Stimulated activated CD4-positive, alpha-beta T cell treated with anti-CD3 and anti-CD28 coated beads, TNF-alpha, amount 100 ng/mL, for 4 hours (primary cell): Measurements from ENCODE around the gene RASSF3.

Source experiments
- DNase-seq, 3 experiments: peaks; one replicate each; pipeline ENCODE4 v3.0.0-alpha.2; 2020; ENCODE audit warnings: low read depth in 3 of 3

Gene RASSF3

DNA sequence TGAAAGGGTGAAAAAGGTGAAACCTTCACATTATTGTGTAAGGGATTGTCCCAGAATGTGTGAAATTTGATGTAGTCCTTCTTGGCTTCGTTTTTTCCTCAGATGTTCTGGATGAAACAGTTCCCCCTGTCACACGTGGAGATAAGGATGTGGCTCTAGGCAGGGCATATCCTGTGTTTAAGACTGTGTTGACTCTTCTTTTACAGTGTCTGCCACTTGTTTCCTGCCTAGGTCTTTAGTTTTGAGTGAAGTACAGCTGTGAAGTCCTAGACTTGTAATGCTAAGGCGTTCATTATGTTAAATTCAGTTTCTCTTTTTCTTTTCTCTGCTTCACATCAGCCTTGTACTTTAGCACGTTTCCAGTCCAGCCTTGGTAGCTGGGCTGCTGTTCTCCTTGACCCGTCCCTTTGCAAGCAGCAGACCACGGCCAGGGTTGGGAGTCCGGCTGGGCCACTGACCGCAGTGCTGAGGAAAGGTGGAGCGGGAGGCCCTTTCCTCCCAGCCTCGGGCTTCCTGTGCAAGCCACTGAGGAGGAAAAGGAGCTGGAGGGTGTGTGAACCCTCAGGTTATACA is 59.1 kb downstream of the RASSF3 start:
- DNase-seq = no peak

DNA sequence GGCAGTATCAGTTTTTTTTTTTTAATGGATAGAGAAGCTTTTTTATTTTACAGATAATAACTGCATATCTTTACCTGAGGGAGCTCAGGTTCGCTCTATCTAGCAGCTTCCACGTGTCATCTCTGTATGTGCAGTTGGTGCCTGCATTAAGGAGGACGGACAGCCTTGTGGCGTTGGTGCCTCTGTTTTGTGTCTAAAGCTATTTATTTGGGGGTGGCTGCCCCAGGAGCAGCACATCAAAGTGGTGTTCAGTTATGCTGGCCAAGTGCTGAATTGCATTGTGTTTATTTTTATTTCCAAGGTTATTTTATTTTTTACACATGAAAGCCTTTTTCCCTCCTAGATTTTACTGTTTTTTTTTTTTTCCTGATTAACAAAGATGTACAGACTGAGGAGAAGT is 59.7 kb downstream of the RASSF3 start:
- DNase-seq = no peak

- DNase-seq = no peak
Measured at GRCh38 chr12:64670919-64671639, 60.8 kb downstream of the RASSF3 start.

GRCh38 chr12:64671681-64672080 is 61.4 kb downstream of the RASSF3 start:
- no peak for DNase-seq

DNA sequence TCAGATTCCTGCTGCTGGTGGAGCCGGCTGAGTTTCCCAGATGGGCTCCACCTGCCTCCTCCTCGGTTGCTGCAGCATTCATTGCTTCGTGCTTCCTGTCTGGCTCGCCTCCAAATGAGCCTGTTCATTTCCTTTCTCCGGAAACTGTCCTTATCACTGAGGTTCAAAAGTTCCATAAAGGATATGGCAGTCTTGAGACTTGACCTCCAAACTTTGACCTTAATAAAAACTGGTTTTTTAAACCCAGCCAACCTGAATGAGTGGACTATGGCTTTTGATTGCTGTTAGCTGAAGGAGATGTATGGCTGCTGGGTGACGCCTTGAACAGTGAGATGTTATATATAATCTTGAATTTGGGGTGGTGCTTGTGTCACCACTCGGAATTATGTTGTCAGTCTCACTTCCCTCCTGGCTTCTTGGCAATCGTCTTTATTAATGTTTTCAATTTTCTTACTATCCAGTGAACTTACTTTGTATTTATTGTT is 62.7 kb downstream of the RASSF3 start:
- DNase-seq = no peak

- DNase-seq = no peak
Measured at GRCh38 chr12:64673490-64674169, 63.3 kb downstream of the RASSF3 start.

- DNase-seq = no peak
Measured at GRCh38 chr12:64674367-64674922, 64.2 kb downstream of the RASSF3 start.

- DNase-seq = no peak
Measured at GRCh38 chr12:64675795-64676194, 65.5 kb downstream of the RASSF3 start.

GRCh38 chr12:64678248-64678647 is 68.0 kb downstream of the RASSF3 start:
- no peak for DNase-seq

DNA sequence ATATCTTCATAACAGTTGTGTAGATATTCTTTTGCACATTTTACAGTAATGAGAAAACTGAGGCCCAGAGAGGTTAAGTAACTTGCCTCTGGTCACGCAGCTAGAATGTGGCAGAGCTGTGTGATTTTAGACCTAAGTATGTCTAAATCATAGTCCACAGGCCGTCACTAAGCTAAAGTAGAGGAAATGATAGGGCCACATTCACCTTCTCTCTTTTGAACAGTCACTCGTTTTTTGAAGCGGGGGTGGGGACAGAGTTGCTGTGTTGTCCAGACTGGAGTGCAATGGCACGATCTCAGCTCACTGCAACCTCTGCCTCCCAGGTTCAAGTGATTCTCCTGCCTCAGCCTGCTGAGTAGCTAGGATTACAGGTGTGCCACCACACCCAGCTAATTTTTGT is 68.5 kb downstream of the RASSF3 start:
- no peak for DNase-seq

DNA sequence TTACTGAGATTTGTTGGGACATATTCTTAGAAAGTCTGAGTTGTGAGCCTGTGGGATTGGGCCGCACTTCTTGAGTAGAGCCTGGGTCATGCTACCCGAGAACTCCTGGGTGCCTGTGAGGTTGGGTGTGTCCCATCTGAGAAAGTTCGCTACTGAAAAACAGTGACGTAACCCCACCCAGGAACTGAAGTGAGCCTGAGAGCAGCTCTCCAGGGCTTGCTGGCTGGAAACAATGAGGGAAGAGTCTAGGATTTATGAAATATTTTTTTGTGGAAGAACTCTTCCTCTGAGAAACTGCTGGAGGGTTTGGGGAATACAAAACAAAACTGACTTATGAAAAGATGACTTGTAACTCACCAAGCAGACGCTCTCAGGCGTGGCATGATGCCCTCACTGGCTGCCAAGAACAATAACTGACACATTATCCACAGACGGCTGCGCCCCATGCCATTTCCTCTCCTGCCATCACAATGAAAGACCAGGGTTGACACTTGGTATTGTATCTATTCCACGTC is 69.2 kb downstream of the RASSF3 start:
- peak in 1 of 3 experiments; percentile 46 for DNase-seq

GRCh38 chr12:64680235-64680634 is 69.9 kb downstream of the RASSF3 start:
- DNase-seq = no peak

DNA sequence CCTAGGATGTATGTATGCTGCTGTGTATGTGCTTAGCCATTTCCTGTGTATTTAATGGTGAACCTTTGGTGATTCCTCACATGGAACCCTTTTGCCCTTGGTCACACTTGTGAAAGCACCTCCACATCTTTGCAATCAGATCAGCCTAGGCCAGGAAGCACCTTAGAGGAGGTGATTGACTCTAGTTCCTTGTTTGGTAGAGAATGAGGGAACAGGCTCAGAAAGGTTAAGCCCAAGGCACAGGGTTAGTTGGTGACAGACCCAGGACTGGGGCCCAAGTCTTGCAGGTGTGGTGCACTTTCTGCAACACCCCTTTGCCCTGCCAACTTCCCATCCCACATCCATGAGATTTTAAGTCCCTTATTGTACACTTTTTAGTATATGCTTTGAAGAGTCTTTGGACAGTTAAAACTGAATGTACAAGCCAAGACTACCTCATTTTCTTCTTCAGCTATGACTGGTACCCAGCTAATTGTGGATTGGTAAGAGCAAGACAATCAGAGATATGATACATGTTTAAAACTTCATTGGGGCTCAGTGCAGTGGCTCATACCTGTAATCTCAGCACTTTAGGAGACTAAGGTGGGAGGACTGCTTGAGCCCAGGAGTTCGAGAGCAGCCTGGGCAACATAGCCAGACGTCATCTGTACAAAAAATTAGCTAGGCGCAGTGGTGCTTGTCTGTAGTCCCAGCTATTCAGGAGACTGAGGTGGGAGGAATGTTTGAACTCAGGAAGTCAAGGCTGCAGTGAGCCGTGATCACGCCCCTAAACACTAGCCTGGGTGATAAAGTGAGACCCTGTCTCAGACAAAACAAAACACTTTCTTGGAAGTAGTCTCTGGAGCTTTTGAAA is 71.1 kb downstream of the RASSF3 start:
- no peak for DNase-seq

GRCh38 chr12:64682572-64683277 is 72.4 kb downstream of the RASSF3 start:
- DNase-seq = no peak

- DNase-seq = no peak
Measured at GRCh38 chr12:64683816-64684543, 73.7 kb downstream of the RASSF3 start.

DNA sequence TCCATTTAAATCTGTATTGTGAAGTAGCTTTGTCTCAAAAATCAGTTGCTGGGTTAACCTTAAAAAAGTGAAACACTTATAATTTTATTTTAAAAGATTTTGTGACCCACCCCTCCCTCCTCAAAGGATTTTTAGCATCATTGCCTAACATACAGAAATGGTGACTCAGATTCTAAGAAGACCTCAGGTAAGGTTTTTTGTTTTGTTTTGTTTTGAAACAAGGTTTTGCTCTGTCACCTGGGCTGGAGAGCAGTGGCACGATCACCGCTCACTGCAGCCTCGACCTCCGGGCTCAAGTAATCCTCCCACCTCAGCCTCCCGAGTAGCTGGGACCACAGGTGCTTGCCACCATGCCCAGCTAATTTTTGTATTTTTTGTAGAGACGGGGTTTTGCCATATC is 74.8 kb downstream of the RASSF3 start:
- DNase-seq = no peak

- no peak for DNase-seq
Measured at GRCh38 chr12:64685605-64686004, 75.3 kb downstream of the RASSF3 start.

GRCh38 chr12:64687816-64688215 is 77.5 kb downstream of the RASSF3 start:
- DNase-seq = no peak

DNA sequence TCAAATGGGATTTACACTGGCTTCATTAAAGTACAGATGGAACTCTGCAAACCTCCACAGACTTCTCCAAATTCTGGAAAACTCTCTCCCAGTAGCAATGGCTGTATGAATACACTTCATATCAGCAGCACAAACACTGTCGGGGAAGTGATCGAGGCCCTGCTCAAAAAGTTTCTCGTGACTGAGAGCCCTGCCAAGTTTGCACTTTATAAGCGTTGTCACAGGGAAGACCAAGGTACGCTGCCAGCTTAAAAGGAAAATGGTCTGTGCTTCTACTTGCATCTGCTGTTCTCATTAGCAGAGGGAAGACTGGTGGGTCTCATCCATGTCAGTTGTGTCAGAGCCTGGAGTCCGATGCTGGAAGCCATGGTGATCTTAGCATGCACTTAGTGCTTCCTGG is 77.9 kb downstream of the RASSF3 start:
- DNase-seq = no peak

DNA sequence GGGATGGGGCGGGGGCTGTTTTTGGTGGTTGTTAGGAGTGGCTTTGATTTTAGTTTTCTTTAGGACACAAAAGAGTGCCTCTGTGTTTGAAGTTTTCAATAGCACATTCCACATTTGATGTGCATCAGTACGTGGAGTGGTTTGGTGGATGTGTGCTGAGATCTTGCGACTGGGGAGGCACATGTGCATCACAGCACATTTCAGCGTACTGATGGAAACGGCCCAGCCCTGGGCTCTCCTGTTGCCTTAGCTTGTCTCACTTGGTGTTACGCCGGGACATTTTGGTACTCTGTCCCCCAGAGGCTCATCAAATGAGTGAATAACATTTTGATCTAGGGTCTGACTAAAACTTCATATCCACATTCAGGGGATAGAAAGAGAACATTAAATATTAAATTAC is 78.4 kb downstream of the RASSF3 start:
- no peak for DNase-seq
